ENCODE data around the gene ACSM4.

- TF ChIP-seq CTCF (IDR thresholded peaks at IDR 0.05) (no peak), POLR2A (IDR thresholded peaks at IDR 0.05) (no peak)
Measured at GRCh38 chr12:7344833-7345606, 41.1 kb downstream of the ACSM4 start.
